Body of pancreas (tissue), 4 donors: ENCODE results near the gene APMAP.

Experiments
- CTCF ChIP-seq, 7 experiments: fragments of 450-650 bp in 4 of 7; fragments of 200-600 bp in 3 of 7; sonication (generic) in 3 of 7; IDR thresholded peaks; one replicate each; pipeline ENCODE4 v1.5.1; 2016 to 2019; ENCODE audit warnings: antibody characterized with exemption in 7 of 7
- POLR2A ChIP-seq, 3 donors: fragments of 450-650 bp; IDR thresholded peaks; one replicate each; pipeline ENCODE4 v1.6.1; 2016; ENCODE audit warnings: antibody characterized with exemption in 3 of 3, mild to moderate bottlenecking in 2 of 3

GRCh38 chr20:24953621-24954133 lies 38.9 kb downstream of the APMAP start:
- no peak for TF ChIP-seq CTCF (IDR thresholded peaks at IDR 0.05)
- TF ChIP-seq POLR2A (IDR thresholded peaks at IDR 0.05): no peak
